Measurements from ENCODE around the gene RAMP3. TPM values are rescaled to one million over a fixed set of nuclear protein-coding genes. Genes with fewer than 3 reads are reported as not detected.

The RAMP3 gene
- total and polyA plus RNA-seq, 2 donors (not counting 1 experiment from before 2014, with no cell fraction given), result not detected

DNA sequence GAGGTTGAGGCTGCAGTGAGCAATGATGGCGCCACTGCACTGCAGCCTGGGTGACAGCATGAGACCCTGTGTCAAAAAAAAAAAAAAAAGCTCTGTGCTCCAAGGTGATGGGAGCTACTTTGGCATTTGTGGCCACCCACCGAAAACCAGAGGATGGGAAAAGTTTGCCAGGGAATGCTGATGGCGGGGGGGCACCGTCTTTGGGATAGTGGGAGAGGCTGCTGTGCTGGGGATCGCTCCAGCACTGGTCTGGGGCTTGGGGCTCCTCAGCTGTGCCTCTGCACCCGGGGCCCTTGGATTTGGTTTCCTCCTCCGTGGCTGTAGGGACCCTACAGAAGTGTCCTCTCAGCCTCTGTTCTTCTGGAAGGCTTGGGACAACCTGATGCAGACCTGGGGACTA, 11.7 kb upstream of the RAMP3 start:
- H2AFZ ChIP-seq (ENCODE audit: insufficient read depth, low read depth, low read length, poor library complexity, severe bottlenecking), result no peak overlapping the region
- POLR2A ChIA-PET, result no interaction called here
- no peak overlapping the region for H3K4me2 ChIP-seq (replicated peaks; ENCODE audit: low read depth, low read length, poor library complexity, severe bottlenecking)
- H3K79me2 ChIP-seq (ENCODE audit: control insufficient read depth, insufficient read depth, low read length), result no peaks in the 10 kb centered on the region
- peaks cover 0 to 22% (median 2%) of the 10 kb centered on the region in 4 experiments for H3K27me3 ChIP-seq (replicated peaks in 1 of 4; ENCODE audit: control extremely low read depth in 1 of 4, control insufficient read depth in 3 of 4, insufficient read depth in 4 of 4, low read length in 3 of 4)
- no peak for ATAC-seq (ENCODE audit: low read depth)
- DNase-seq, result no peak
- no peak overlapping the region for H3K27ac ChIP-seq (ENCODE audit: low read length in 2 of 2)
- Mint-ChIP-seq H3K27me3 (peaks cover 34% of the 10 kb centered on the region), H3K4me3 (no peak overlapping the region), H3K27ac (no peak overlapping the region), H3K9me3 (ENCODE audit: insufficient read depth) (no peaks in the 10 kb centered on the region), H3K4me1 (peaks cover 3% of the 10 kb centered on the region)
- H3K36me3 ChIP-seq (replicated peaks in 1 of 2; ENCODE audit: control extremely low read depth in 1 of 2, control insufficient read depth in 1 of 2, extremely low read depth in 1 of 2, insufficient read depth in 2 of 2, low read length in 1 of 2), result no peaks in the 10 kb centered on the region
- H3K9me3 ChIP-seq (ENCODE audit: control extremely low read depth in 1 of 3, control insufficient read depth in 2 of 3, insufficient read depth in 1 of 3, low read length in 2 of 3), result no peaks in the 10 kb centered on the region
- no peak overlapping the region for H3K4me3 ChIP-seq (ENCODE audit: control extremely low read depth in 1 of 5, extremely low read depth in 1 of 5, insufficient read depth in 1 of 5, low read depth in 2 of 5, low read length in 4 of 5)
- no peak overlapping the region for H3K9ac ChIP-seq (ENCODE audit: low read length)
- CTCF ChIA-PET, result interaction anchor here (0.6 kb wide), 1 partner anchor 139 kb away, joined by 3 read pairs; no protein-coding TSS in a partner anchor
- TF ChIP-seq CTCF (IDR thresholded peaks at IDR 0.05) (no peak), EZH2 (IDR thresholded peaks at IDR 0.05; ENCODE audit: borderline replicate concordance, insufficient read depth, low read depth, low read length, poor library complexity, severe bottlenecking) (no peak)
- no peaks in the 10 kb centered on the region for H4K20me1 ChIP-seq (ENCODE audit: control insufficient read depth, insufficient read depth, low read length, poor library complexity, severe bottlenecking)
- intact Hi-C loops (cut with micrococcal nuclease), result no loop called here
- H3K4me1 ChIP-seq (ENCODE audit: control insufficient read depth in 2 of 2, insufficient read depth in 2 of 2, low read length in 2 of 2), result peaks cover 0 to 3% of the 10 kb centered on the region in 2 donors
- WGBS (ENCODE audit: insufficient coverage), result 94% methylated on average over 7 of the region's 7 CpGs

DNA sequence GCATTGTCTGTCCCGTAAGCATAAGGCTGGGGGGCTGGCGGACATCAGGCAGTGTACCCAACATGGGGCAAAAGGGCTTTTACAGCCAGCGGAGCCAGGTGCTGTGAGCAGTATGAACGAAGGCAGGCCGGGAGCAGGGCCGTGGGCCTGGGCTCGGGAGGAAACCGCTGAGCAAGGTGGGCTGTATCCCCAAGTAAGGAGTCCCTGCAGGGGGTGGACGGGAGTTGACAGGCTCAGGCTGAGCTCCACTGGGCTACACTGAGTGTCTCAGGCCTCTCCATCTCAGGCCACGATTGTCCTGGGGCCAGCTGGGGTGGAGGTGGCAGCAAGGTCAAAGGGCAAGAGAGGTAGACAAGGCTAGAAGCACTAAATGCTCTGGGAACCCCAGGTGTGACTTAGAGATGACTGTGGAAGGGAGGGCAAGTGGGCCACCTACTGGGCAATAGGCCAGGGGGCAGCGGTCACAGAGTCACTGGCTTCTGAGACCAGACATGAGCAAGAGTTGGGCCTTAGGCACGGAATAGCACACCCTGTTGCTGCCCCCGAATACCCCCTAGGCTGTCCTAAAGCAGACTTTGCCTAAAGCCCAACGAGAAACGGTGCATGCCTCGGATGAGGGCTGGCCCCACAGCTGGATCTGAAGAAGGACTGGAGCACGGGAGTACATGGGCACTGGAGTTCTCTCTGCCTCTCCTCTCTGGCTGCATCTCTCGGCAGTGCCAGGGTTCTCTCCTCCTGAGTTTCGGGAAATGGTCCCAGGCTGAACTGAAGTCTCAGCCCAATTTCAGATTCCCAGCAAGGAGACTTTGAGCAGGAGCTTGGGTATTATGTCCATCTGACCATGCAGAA, 10.8 kb upstream of the RAMP3 start:
- 87% methylated on average over 19 of the region's 19 CpGs for WGBS (ENCODE audit: insufficient coverage)
- no peaks in the 10 kb centered on the region for H3K79me2 ChIP-seq (ENCODE audit: control insufficient read depth, insufficient read depth, low read length)
- H3K4me3 ChIP-seq (ENCODE audit: control extremely low read depth in 1 of 5, extremely low read depth in 1 of 5, insufficient read depth in 1 of 5, low read depth in 2 of 5, low read length in 4 of 5), result no peak overlapping the region
- intact Hi-C loops (cut with micrococcal nuclease), result no loop called here
- H2AFZ ChIP-seq (ENCODE audit: insufficient read depth, low read depth, low read length, poor library complexity, severe bottlenecking), result no peak overlapping the region
- TF ChIP-seq EZH2 (IDR thresholded peaks at IDR 0.05; ENCODE audit: borderline replicate concordance, insufficient read depth, low read depth, low read length, poor library complexity, severe bottlenecking) (no peak), CTCF (IDR thresholded peaks at IDR 0.05) (no peak)
- no peaks in the 10 kb centered on the region for H3K9me3 ChIP-seq (ENCODE audit: control extremely low read depth in 1 of 3, control insufficient read depth in 2 of 3, insufficient read depth in 1 of 3, low read length in 2 of 3)
- no peaks in the 10 kb centered on the region for H4K20me1 ChIP-seq (ENCODE audit: control insufficient read depth, insufficient read depth, low read length, poor library complexity, severe bottlenecking)
- H3K4me1 ChIP-seq (ENCODE audit: control insufficient read depth in 2 of 2, insufficient read depth in 2 of 2, low read length in 2 of 2), result no peaks in the 10 kb centered on the region
- Mint-ChIP-seq H3K4me3 (no peak overlapping the region), H3K27me3 (peaks cover 34% of the 10 kb centered on the region), H3K4me1 (no peaks in the 10 kb centered on the region), H3K9me3 (ENCODE audit: insufficient read depth) (no peaks in the 10 kb centered on the region), H3K27ac (no peak overlapping the region)
- POLR2A ChIA-PET, result no interaction called here
- no peak overlapping the region for H3K4me2 ChIP-seq (replicated peaks; ENCODE audit: low read depth, low read length, poor library complexity, severe bottlenecking)
- DNase-seq (no peak), ATAC-seq (ENCODE audit: low read depth) (no peak)
- H3K9ac ChIP-seq (ENCODE audit: low read length), result no peak overlapping the region
- H3K27ac ChIP-seq (ENCODE audit: low read length in 2 of 2), result no peak overlapping the region
- H3K36me3 ChIP-seq (replicated peaks in 1 of 2; ENCODE audit: control extremely low read depth in 1 of 2, control insufficient read depth in 1 of 2, extremely low read depth in 1 of 2, insufficient read depth in 2 of 2, low read length in 1 of 2), result no peaks in the 10 kb centered on the region
- H3K27me3 ChIP-seq (replicated peaks in 1 of 4; ENCODE audit: control extremely low read depth in 1 of 4, control insufficient read depth in 3 of 4, insufficient read depth in 4 of 4, low read length in 3 of 4), result peaks cover 0 to 27% (median 2%) of the 10 kb centered on the region in 4 experiments
- CTCF ChIA-PET, result interaction anchor here (0.6 to 1.4 kb wide), 2 partner anchors 9 to 138 kb away, joined by 3 to 4 read pairs; no protein-coding TSS in a partner anchor

Measured in B cell (primary cell).